ENCODE measurements around the gene CD34. TPM values are rescaled to one million over a fixed set of nuclear protein-coding genes. Genes with fewer than 3 reads are reported as not detected.

CD34 gene
- total RNA-seq, 1 experiment from 2014 or later = 0.35 TPM

GRCh38 chr1:207949571-207950195 is 38.8 kb upstream of the CD34 start:
- no peak overlapping the region for H2AFZ ChIP-seq (ENCODE audit: low read length)
- no peaks in the 10 kb centered on the region for H3K9me3 ChIP-seq (ENCODE audit: control insufficient read depth, low read depth, low read length)
- H2BK20ac ChIP-seq (ENCODE audit: low read depth, low read length, poor library complexity, severe bottlenecking) = no peak overlapping the region
- Mint-ChIP-seq H3K36me3 (ENCODE audit: insufficient read depth in 1 of 3, low read depth in 3 of 3) (no peaks in the 10 kb centered on the region), H3K4me3 (no peak overlapping the region), H3K27ac (no peak overlapping the region), H3K27me3 (ENCODE audit: low read depth) (peaks cover 9% of the 10 kb centered on the region), H3K9me3 (no peaks in the 10 kb centered on the region), H3K4me1 (peaks cover 0 to 7% of the 10 kb centered on the region in 2 experiments; a peak in 3 of 4 replicates)
- no peak overlapping the region for H3K4me2 ChIP-seq (ENCODE audit: insufficient read depth, insufficient read length, low read length)
- no peak overlapping the region for H3K23ac ChIP-seq (ENCODE audit: insufficient read length, low read depth, low read length)
- H4K8ac ChIP-seq (replicated peaks; ENCODE audit: insufficient read length, low read depth, low read length) = no peak overlapping the region
- H3K27me3 ChIP-seq (ENCODE audit: insufficient read depth, low read length) = no peaks in the 10 kb centered on the region
- no peak overlapping the region for H2BK120ac ChIP-seq (ENCODE audit: low read depth, low read length, poor library complexity, severe bottlenecking)
- TF ChIP-seq CTCF (conservative IDR thresholded peaks at IDR 0.05) = no peak
- no peaks in the 10 kb centered on the region for H3K79me2 ChIP-seq (ENCODE audit: insufficient read depth, low read length)
- no peaks in the 10 kb centered on the region for H3K79me1 ChIP-seq (ENCODE audit: insufficient read depth, low read depth, low read length, poor library complexity, severe bottlenecking)
- H2BK5ac ChIP-seq (ENCODE audit: insufficient read length, low read length) = no peak overlapping the region
- no peak overlapping the region for H3K56ac ChIP-seq (ENCODE audit: insufficient read length, low read depth, low read length)
- no CpG with 5 or more reads among the region's 3 CpGs for WGBS (ENCODE audit: extremely low coverage, insufficient read length, low lambda C conversion rate)
- H2AK5ac ChIP-seq (ENCODE audit: insufficient read length, low read length) = no peak overlapping the region
- H3T11ph ChIP-seq (ENCODE audit: low read length) = no peak overlapping the region
- H3K18ac ChIP-seq (ENCODE audit: insufficient read length, low read depth, low read length) = no peak overlapping the region
- no peaks in the 10 kb centered on the region for H3K23me2 ChIP-seq (ENCODE audit: insufficient read length, low read depth, low read length, poor library complexity, severe bottlenecking)
- H4K5ac ChIP-seq (ENCODE audit: insufficient read length, low read depth, low read length) = no peak overlapping the region
- no peaks in the 10 kb centered on the region for H3K4me1 ChIP-seq (ENCODE audit: insufficient read depth, low read length)
- H3K27ac ChIP-seq (ENCODE audit: insufficient read length, low read depth, low read length) = no peak overlapping the region
- H4K91ac ChIP-seq (ENCODE audit: insufficient read length, low read depth, low read length) = no peak overlapping the region
- H3K9ac ChIP-seq (ENCODE audit: extremely low read depth, insufficient read length, low read length) = no peak overlapping the region
- no peaks in the 10 kb centered on the region for H4K20me1 ChIP-seq (ENCODE audit: control insufficient read depth, insufficient read depth, insufficient read length)
- no peak for DNase-seq
- no peak overlapping the region for H3K14ac ChIP-seq (ENCODE audit: insufficient read depth, low read length)
- H3K4ac ChIP-seq (ENCODE audit: low read depth, low read length) = no peak overlapping the region
- H2BK15ac ChIP-seq (ENCODE audit: low read depth, low read length) = no peak overlapping the region
- H2BK12ac ChIP-seq (ENCODE audit: insufficient read length, low read depth, low read length) = no peak overlapping the region

Measured in H9 (cell line).